ENCODE measurements around the gene CPZ. TPM values are rescaled to one million over a fixed set of nuclear protein-coding genes. Genes with fewer than 3 reads are reported as not detected.

The CPZ gene
- total RNA-seq, 1 donor from 2014 or later: not detected

- no peak for ATAC-seq (ENCODE audit: low read depth)
- Mint-ChIP-seq H3K36me3 (ENCODE audit: low read depth) (no peaks in the 10 kb centered on the region), H3K4me1 (no peaks in the 10 kb centered on the region), H3K27ac (no peak overlapping the region), H3K9me3 (no peaks in the 10 kb centered on the region), H3K4me3 (no peak overlapping the region), H3K27me3 (peaks cover 2% of the 10 kb centered on the region)
- DNase-seq: no peak
- no peak for TF ChIP-seq CTCF (IDR thresholded peaks at IDR 0.05)
- ChIA-PET CTCF (no interaction called here), POLR2A (no interaction called here)
- intact Hi-C loops (cut with micrococcal nuclease): no loop called here
Measured at GRCh38 chr4:8559524-8560264, 32.9 kb upstream of the CPZ start.

- TF ChIP-seq CTCF (IDR thresholded peaks at IDR 0.05): no peak
- ATAC-seq (ENCODE audit: low read depth) (no peak), DNase-seq (no peak)
- CTCF ChIA-PET: no interaction called here
- H3K27me3 Mint-ChIP-seq: peaks cover 2% of the 10 kb centered on the region
- no peaks in the 10 kb centered on the region for H3K36me3 Mint-ChIP-seq (ENCODE audit: low read depth)
- H3K4me3 Mint-ChIP-seq: no peak overlapping the region
- POLR2A ChIA-PET: no interaction called here
- H3K27ac Mint-ChIP-seq: no peak overlapping the region
- H3K4me1 Mint-ChIP-seq: no peaks in the 10 kb centered on the region
- intact Hi-C loops (cut with micrococcal nuclease): no loop called here
- H3K9me3 Mint-ChIP-seq: no peaks in the 10 kb centered on the region
Measured at GRCh38 chr4:8560265-8561047, 32.1 kb upstream of the CPZ start.

GRCh38 chr4:8564595-8564994 is 28.0 kb upstream of the CPZ start:
- Mint-ChIP-seq H3K27ac (no peak overlapping the region), H3K4me3 (no peak overlapping the region), H3K4me1 (no peaks in the 10 kb centered on the region), H3K27me3 (peaks cover 8% of the 10 kb centered on the region), H3K9me3 (no peaks in the 10 kb centered on the region), H3K36me3 (ENCODE audit: low read depth) (no peaks in the 10 kb centered on the region)
- ATAC-seq (ENCODE audit: low read depth): no peak
- DNase-seq: no peak
- ChIA-PET POLR2A (no interaction called here), CTCF (no interaction called here)
- no peak for TF ChIP-seq CTCF (IDR thresholded peaks at IDR 0.05)
- intact Hi-C loops (cut with micrococcal nuclease): no loop called here

- intact Hi-C loops (cut with micrococcal nuclease): no loop called here
- no peak for DNase-seq
- H3K9me3 Mint-ChIP-seq: no peaks in the 10 kb centered on the region
- H3K4me1 Mint-ChIP-seq: no peaks in the 10 kb centered on the region
- H3K36me3 Mint-ChIP-seq (ENCODE audit: low read depth): no peaks in the 10 kb centered on the region
- H3K27me3 Mint-ChIP-seq: peaks cover 8% of the 10 kb centered on the region
- POLR2A ChIA-PET: no interaction called here
- no peak for TF ChIP-seq CTCF (IDR thresholded peaks at IDR 0.05)
- CTCF ChIA-PET: no interaction called here
- H3K4me3 Mint-ChIP-seq: no peak overlapping the region
- no peak overlapping the region for H3K27ac Mint-ChIP-seq
- ATAC-seq (ENCODE audit: low read depth): no peak
Measured at GRCh38 chr4:8568068-8568668, 24.4 kb upstream of the CPZ start.

- peaks cover 8% of the 10 kb centered on the region for H3K27me3 Mint-ChIP-seq
- CTCF ChIA-PET: no interaction called here
Measured at GRCh38 chr4:8570201-8570600, 22.4 kb upstream of the CPZ start.

More at GRCh38 chr4:8570201-8570600, 22.4 kb upstream of the CPZ start:
- no peak overlapping the region for H3K4me3 Mint-ChIP-seq
- no peak for TF ChIP-seq CTCF (IDR thresholded peaks at IDR 0.05)
- H3K36me3 Mint-ChIP-seq (ENCODE audit: low read depth): no peaks in the 10 kb centered on the region
- H3K27ac Mint-ChIP-seq: no peak overlapping the region
- POLR2A ChIA-PET: no interaction called here
- no peaks in the 10 kb centered on the region for H3K9me3 Mint-ChIP-seq
- intact Hi-C loops (cut with micrococcal nuclease): no loop called here
- H3K4me1 Mint-ChIP-seq: no peaks in the 10 kb centered on the region
- ATAC-seq (ENCODE audit: low read depth) (no peak), DNase-seq (no peak)
